AG08396 (cell line): ENCODE data around the gene MMP1.

Experiments used
- DNase-seq: peaks from one replicate; pipeline ENCODE4 v3.0.0; 2012; ENCODE audit warnings: low spot score, mixed read lengths

Gene MMP1

GRCh38 chr11:102798012-102798746 is at the start of gene MMP1:
MMP1 (minus strand) TSS chr11:102798160; CDS start chr11:102798092, 68 bp downstream.
- DNase-seq, result peak; percentile 43

DNA sequence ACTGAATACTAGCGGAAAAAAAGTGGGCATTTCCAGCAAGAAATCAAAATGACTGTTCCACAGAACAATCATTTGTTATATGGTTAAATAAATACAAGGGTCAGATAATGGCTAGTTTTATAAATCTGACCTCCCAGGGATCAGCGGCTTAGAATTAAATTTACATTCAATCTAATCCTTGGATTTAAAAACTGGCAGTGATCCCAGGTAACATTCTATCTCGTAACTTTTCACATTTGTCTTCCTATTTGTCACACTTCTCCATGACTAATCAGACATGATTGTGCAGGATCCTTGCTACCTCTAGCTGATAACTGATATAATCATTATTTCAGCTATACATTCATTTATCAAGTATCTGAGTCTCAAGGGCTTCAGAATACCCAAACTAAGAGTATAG is 48.3 kb upstream of the MMP1 start:
- no peak for DNase-seq

- DNase-seq, result peak; percentile 18
Measured at GRCh38 chr11:102843489-102843888, 45.5 kb upstream of the MMP1 start, which contains the start of gene MMP3. MMP3 (minus strand) TSS chr11:102843609; CDS start chr11:102843546, 63 bp downstream.

- no peak for DNase-seq
Measured at GRCh38 chr11:102842930-102843329, 45.0 kb upstream of the MMP1 start.

DNA sequence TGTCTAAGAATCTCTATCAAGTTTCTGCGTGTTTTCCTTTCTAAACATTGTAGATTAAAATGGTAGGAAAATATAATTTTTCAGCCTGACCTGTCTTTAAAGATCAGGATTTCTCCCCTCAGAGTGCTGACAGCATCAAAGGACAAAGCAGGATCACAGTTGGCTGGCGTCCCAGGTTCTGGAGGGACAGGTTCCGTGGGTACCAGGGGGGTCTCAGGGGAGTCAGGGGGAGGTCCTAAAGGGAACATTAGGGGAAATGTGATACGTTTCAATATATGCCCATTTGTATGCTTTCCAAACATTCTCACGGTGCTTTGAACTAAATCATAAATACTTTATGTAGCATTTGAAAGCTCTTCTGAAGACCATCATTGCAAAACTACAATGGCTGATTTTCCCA is 42.1 kb upstream of the MMP1 start:
- no peak for DNase-seq

GRCh38 chr11:102837646-102838045 is 39.7 kb upstream of the MMP1 start:
- DNase-seq, result no peak

DNA sequence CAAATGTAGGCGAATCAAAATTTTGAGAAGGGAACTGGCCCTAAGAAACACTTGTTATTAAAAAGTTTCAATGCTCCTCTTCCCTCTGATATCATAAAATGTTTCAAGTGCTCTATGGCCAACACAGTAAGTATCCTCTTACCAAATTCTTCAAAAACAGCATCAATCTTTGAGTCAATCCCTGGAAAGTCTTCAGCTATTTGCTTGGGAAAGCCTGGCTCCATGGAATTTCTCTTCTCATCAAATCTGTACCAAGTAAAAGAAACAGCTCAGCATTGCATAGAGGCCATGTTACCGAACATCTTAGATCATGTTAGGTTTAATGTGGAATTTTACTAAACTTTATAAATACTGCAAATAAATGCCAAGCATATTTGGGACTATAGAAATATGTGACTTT is 39.2 kb upstream of the MMP1 start:
- no peak for DNase-seq

- DNase-seq, result peak; percentile 61
Measured at GRCh38 chr11:102836290-102836875, 38.4 kb upstream of the MMP1 start.

GRCh38 chr11:102833731-102834130 is 35.8 kb upstream of the MMP1 start:
- no peak for DNase-seq

GRCh38 chr11:102832612-102833011 is 34.7 kb upstream of the MMP1 start:
- no peak for DNase-seq

GRCh38 chr11:102831489-102832440 is 33.8 kb upstream of the MMP1 start:
- DNase-seq, result peak; percentile 78

DNA sequence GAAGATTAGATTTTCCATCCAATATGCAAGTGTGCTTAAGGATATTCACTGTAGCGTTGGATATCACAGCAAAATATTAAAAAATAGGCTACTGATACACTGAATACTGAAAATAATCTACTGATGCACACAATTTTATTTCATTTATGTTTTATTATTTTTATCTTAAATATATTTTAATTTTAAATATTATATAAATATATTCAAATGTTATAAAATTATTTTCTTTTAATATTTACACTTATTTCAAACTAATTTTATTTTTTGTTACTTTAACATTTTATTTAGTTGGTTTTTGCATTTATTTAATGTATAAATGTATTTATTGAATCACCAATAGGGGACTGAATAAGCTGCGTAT is 33.1 kb upstream of the MMP1 start:
- DNase-seq, result no peak

DNA sequence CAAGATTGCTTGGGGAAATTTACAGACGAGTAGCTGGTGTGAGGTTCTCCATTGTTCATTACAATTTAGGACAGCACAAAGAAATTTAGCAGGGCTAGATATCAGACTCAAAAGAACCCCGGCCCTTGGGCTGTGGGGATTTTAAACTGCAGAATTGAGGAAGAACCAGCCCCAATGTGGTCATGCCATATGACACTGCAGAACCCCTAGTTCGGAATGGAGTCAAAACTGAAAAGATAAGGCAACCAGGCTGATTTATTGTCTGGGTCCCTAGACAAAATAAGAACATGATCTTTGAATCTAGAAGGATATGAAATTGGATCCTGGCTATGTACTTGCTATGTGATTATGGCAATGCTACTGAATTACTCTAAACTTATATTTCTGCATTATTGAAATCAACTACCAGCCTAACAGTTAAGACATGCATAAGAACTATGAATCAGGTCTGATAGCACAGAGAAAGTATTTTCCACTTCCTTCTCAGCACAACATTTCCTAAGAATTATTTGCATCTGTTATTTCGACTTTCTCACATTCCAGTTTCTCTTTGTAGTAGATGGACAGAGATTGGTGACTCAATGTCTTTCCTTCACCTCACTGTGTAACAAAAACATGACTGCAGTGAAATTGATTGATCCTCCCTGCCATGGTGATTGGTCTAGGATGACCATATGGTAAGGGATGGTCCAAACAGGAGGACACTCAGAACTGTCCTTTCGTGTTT is 32.2 kb upstream of the MMP1 start:
- no peak for DNase-seq

DNA sequence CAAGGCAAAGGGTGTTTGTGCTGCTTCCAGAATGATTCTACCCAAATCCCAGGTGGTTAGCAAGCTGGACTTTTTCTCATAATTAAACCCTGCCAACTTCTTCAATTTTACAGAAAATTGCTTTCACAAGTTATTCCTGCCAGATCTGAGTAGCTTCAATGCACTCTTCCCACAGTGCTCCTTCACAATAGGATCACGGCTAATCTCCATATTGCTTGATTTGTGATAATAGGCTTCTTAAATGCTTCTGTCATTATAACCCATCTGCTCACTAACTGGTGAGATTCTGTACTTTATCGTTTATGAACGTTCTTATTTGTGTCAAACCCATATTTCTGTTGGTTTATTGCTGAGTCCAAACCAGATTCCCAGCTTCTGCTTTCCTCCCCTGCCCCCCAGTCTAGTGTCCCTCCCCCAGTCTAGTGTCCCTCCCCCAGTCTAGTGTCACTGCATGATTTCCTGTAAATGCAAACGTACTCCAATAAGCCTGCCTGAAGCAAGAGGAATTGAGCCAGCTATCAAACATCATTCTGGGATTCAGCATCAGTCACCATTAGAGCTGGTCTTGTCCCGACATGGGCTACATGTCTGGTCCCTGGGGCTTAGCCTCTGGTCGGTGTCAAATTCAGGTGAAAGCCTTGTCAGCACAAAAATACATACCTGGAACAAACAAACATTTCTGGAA is 31.5 kb upstream of the MMP1 start:
- no peak for DNase-seq

DNA sequence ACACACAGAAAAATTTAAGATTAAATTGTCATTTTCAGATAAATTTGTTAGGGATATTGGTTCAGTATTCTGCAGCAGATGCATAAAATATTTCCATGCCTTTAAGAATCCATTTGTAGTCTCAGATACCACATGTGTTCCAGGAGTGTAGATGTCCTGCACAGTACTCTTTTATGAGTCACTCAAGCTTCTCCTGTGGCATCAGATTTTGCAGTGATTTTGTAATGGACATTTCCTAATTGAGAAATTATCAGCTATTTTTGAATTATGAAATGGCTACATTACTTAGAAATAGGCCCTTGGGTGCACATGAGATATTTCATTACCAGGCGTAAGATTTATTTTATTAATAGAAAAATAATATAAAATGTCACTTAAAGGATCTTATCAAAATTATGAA is 26.6 kb upstream of the MMP1 start:
- DNase-seq, result no peak

GRCh38 chr11:102819491-102819890 is 21.5 kb upstream of the MMP1 start:
- DNase-seq, result no peak

DNA sequence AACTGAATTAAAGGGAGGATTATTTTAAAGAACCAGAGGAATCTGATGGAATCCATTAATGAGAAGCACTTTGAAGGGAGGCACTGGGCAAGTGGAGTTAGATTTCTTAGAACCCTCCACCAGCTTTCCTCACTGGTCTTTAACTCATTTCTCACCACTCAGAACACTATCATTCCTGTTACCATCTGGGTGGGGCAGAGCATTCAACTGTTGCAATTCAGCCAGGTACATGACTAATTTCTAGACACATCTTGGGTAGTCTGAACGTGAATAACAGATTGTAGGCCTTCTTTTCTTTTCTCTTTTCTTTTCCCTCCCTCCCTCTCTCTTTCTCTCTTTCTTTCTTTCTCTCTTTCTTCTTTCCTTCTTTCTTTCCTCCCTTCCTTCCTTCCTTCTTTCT is 15.5 kb upstream of the MMP1 start:
- no peak for DNase-seq

- DNase-seq, result no peak
Measured at GRCh38 chr11:102812188-102812587, 14.2 kb upstream of the MMP1 start.

- DNase-seq, result peak; percentile 34
Measured at GRCh38 chr11:102810950-102811660, 13.1 kb upstream of the MMP1 start.

- no peak for DNase-seq
Measured at GRCh38 chr11:102809971-102810370, 12.0 kb upstream of the MMP1 start.

- DNase-seq, result no peak
Measured at GRCh38 chr11:102807921-102808320, 10.0 kb upstream of the MMP1 start.
